Stimulated activated memory B cell treated with anti-CD40 and anti-IgM and Interleukin-4, amounts not matched to agents 10 μg/mL and 1 μg/mL and 100 μg/mL, for 72 hours (primary cell): ENCODE results near the gene IGSF9.
A peak's percentile ranks its signal among the peaks of the same experiment; 100 is the strongest.
"Not testable (repeated sequence)": the region's sequence is repeated elsewhere in the genome, so short reads cannot be mapped to it uniquely, and the experiment has no call there.

Source experiments
- ATAC-seq: fragments of 150-1000 bp; cut with Tn5 transposase; 2 replicates; pipeline ENCODE4 v1.10.0; 2021
- H3K27ac Mint-ChIP-seq: one replicate; pipeline ENCODE4 v1.8.0; 2022; ENCODE audit warnings: mild to moderate bottlenecking, mixed read lengths
- H3K27me3 Mint-ChIP-seq: one replicate; pipeline ENCODE4 v1.8.0; 2022; ENCODE audit warnings: mixed read lengths
- H3K36me3 Mint-ChIP-seq: one replicate; pipeline ENCODE4 v1.8.0; 2022; ENCODE audit warnings: mixed read lengths
- H3K4me1 Mint-ChIP-seq: one replicate; pipeline ENCODE4 v1.8.0; 2022; ENCODE audit warnings: mixed read lengths
- H3K4me3 Mint-ChIP-seq: one replicate; pipeline ENCODE4 v1.8.0; 2022; ENCODE audit warnings: mild to moderate bottlenecking, moderate library complexity, mixed read lengths
- H3K9me3 Mint-ChIP-seq: one replicate; pipeline ENCODE4 v1.8.0; 2022; ENCODE audit warnings: mixed read lengths

IGSF9 gene

GRCh38 chr1:159914252-159915018, 31.0 kb downstream of the IGSF9 start:
- Mint-ChIP-seq H3K4me3 (no peak overlapping the region), H3K36me3 (peaks cover 44% of the 10 kb centered on the region), H3K4me1 (peaks cover 81% of the 10 kb centered on the region), H3K27me3 (no peaks in the 10 kb centered on the region), H3K9me3 (no peaks in the 10 kb centered on the region), H3K27ac (peak overlapping the region; percentile 81)
- ATAC-seq: no peak

GRCh38 chr1:159913451-159914192, 31.8 kb downstream of the IGSF9 start:
- Mint-ChIP-seq H3K27me3 (no peaks in the 10 kb centered on the region), H3K27ac (peak overlapping the region; percentile 81), H3K9me3 (no peaks in the 10 kb centered on the region), H3K4me3 (no peak overlapping the region), H3K4me1 (peaks cover 81% of the 10 kb centered on the region), H3K36me3 (peaks cover 38% of the 10 kb centered on the region)
- no peak for ATAC-seq

- H3K4me1 Mint-ChIP-seq: peaks cover 64% of the 10 kb centered on the region
- no peaks in the 10 kb centered on the region for H3K27me3 Mint-ChIP-seq
- no peak for ATAC-seq
- H3K4me3 Mint-ChIP-seq: no peak overlapping the region
- no peaks in the 10 kb centered on the region for H3K9me3 Mint-ChIP-seq
- H3K27ac Mint-ChIP-seq: peak overlapping the region; percentile 81
- H3K36me3 Mint-ChIP-seq: peaks cover 20% of the 10 kb centered on the region
Observed at GRCh38 chr1:159911326-159912070, 33.9 kb downstream of the IGSF9 start.

- H3K9me3 Mint-ChIP-seq: no peaks in the 10 kb centered on the region
- H3K4me3 Mint-ChIP-seq: no peak overlapping the region
- no peaks in the 10 kb centered on the region for H3K36me3 Mint-ChIP-seq
- H3K27me3 Mint-ChIP-seq: no peaks in the 10 kb centered on the region
- peak overlapping the region; percentile 5 for H3K27ac Mint-ChIP-seq
- ATAC-seq: no peak
- peaks cover 37% of the 10 kb centered on the region for H3K4me1 Mint-ChIP-seq
Observed at GRCh38 chr1:159908031-159908940, 37.1 kb downstream of the IGSF9 start.

GRCh38 chr1:159906960-159907359, 38.5 kb downstream of the IGSF9 start:
- Mint-ChIP-seq H3K27ac (peak overlapping the region; percentile 6), H3K36me3 (no peaks in the 10 kb centered on the region), H3K4me1 (peaks cover 24% of the 10 kb centered on the region), H3K27me3 (no peaks in the 10 kb centered on the region), H3K4me3 (no peak overlapping the region), H3K9me3 (no peaks in the 10 kb centered on the region)
- no peak for ATAC-seq

- ATAC-seq, H3K27me3 Mint-ChIP-seq: not testable (repeated sequence)
Observed at GRCh38 chr1:159904036-159904435, 41.4 kb downstream of the IGSF9 start.

GRCh38 chr1:159902541-159902940, 42.9 kb downstream of the IGSF9 start:
- Mint-ChIP-seq H3K9me3 (no peaks in the 10 kb centered on the region), H3K4me3 (no peak overlapping the region), H3K36me3 (no peaks in the 10 kb centered on the region), H3K27ac (no peak overlapping the region), H3K27me3 (no peaks in the 10 kb centered on the region), H3K4me1 (peaks cover 24% of the 10 kb centered on the region)
- ATAC-seq: no peak

More at GRCh38 chr1:159904036-159904435, 41.4 kb downstream of the IGSF9 start:
- H3K9me3 Mint-ChIP-seq, H3K27ac Mint-ChIP-seq, H3K4me3 Mint-ChIP-seq, H3K36me3 Mint-ChIP-seq: not testable (repeated sequence)
- H3K4me1 Mint-ChIP-seq: peaks cover 14% of the 10 kb centered on the region

GRCh38 chr1:159900755-159901360, 44.6 kb downstream of the IGSF9 start:
- H3K4me3 Mint-ChIP-seq: no peak overlapping the region
- H3K4me1 Mint-ChIP-seq: peaks cover 24% of the 10 kb centered on the region
- H3K27ac Mint-ChIP-seq: no peak overlapping the region

GRCh38 chr1:159900086-159900680, 45.2 kb downstream of the IGSF9 start, which contains the start of gene CFAP45:
Gene CFAP45 (minus strand): TSS chr1:159900165. CDS start chr1:159900098, 67 bp downstream.
- no peak for ATAC-seq
- peaks cover 5% of the 10 kb centered on the region for H3K27me3 Mint-ChIP-seq
- no peak within 1 kb of the TSS for H3K27ac Mint-ChIP-seq
- no peaks in the 10 kb centered on the region for H3K36me3 Mint-ChIP-seq
- no peaks in the 10 kb centered on the region for H3K9me3 Mint-ChIP-seq
- peaks cover 24% of the 10 kb centered on the region for H3K4me1 Mint-ChIP-seq
- H3K4me3 Mint-ChIP-seq: no peak within 1 kb of the TSS

More at GRCh38 chr1:159900755-159901360, 44.6 kb downstream of the IGSF9 start:
- Mint-ChIP-seq H3K9me3 (no peaks in the 10 kb centered on the region), H3K27me3 (peaks cover 3% of the 10 kb centered on the region), H3K36me3 (no peaks in the 10 kb centered on the region)
- no peak for ATAC-seq

- not testable (repeated sequence) for ATAC-seq, H3K36me3 Mint-ChIP-seq, H3K9me3 Mint-ChIP-seq, H3K27ac Mint-ChIP-seq, H3K27me3 Mint-ChIP-seq, H3K4me3 Mint-ChIP-seq
- H3K4me1 Mint-ChIP-seq: peaks cover 24% of the 10 kb centered on the region
Observed at GRCh38 chr1:159899634-159900033, 45.8 kb downstream of the IGSF9 start.

- Mint-ChIP-seq H3K27ac (peak overlapping the region; percentile 8), H3K9me3 (no peaks in the 10 kb centered on the region), H3K4me3 (no peak overlapping the region), H3K36me3 (no peaks in the 10 kb centered on the region), H3K4me1 (peaks cover 24% of the 10 kb centered on the region), H3K27me3 (peaks cover 5% of the 10 kb centered on the region)
- ATAC-seq: peak; percentile 67
Observed at GRCh38 chr1:159898527-159898926, 46.9 kb downstream of the IGSF9 start.

GRCh38 chr1:159897962-159898361, 47.5 kb downstream of the IGSF9 start:
- Mint-ChIP-seq H3K27ac (peak overlapping the region; percentile 8), H3K36me3 (no peaks in the 10 kb centered on the region), H3K9me3 (no peaks in the 10 kb centered on the region), H3K27me3 (peaks cover 5% of the 10 kb centered on the region), H3K4me1 (peaks cover 24% of the 10 kb centered on the region), H3K4me3 (no peak overlapping the region)
- ATAC-seq: peak; percentile 20

GRCh38 chr1:159896546-159896930, 48.9 kb downstream of the IGSF9 start:
- Mint-ChIP-seq H3K27me3 (peaks cover 5% of the 10 kb centered on the region), H3K9me3 (no peaks in the 10 kb centered on the region), H3K36me3 (no peaks in the 10 kb centered on the region), H3K4me1 (peaks cover 27% of the 10 kb centered on the region), H3K27ac (no peak overlapping the region), H3K4me3 (no peak overlapping the region)
- ATAC-seq: no peak
